DND-41 (cell line): ENCODE measurements around the gene MLIP.
"Not testable (repeated sequence)": the region's sequence is repeated elsewhere in the genome, so short reads cannot be mapped to it uniquely, and the experiment has no call there.

ENCODE experiments used
- ATAC-seq: fragments of 200-7000 bp; cut with Tn5 transposase; 3 replicates; pipeline ENCODE4 v1.9.1; 2021; ENCODE audit warnings: low read depth; ENCODE audit not compliant: insufficient read depth
- DNase-seq: peaks from one replicate; pipeline ENCODE4 v3.0.0-alpha.2; 2020
- H2AFZ ChIP-seq: 2 replicates; pipeline ENCODE4 v1.6.0; 2012; ENCODE audit warnings: low read depth, low read length
- H3K27ac ChIP-seq: 2 replicates; pipeline ENCODE4 v1.5.1; 2012; ENCODE audit warnings: low read length, inconsistent platforms
- H3K27me3 ChIP-seq: fragments of 200-600 bp; sonication (generic); 2 replicates; pipeline ENCODE4 v1.6.0; 2012; ENCODE audit warnings: low read length, mild to moderate bottlenecking, inconsistent platforms; ENCODE audit not compliant: insufficient read depth, poor library complexity
- H3K36me3 ChIP-seq: 2 replicates; pipeline ENCODE4 v1.5.1; 2012; ENCODE audit warnings: low read length, inconsistent platforms; ENCODE audit not compliant: insufficient read depth
- H3K4me1 ChIP-seq: 2 replicates; pipeline ENCODE4 v1.5.1; 2012; ENCODE audit warnings: mild to moderate bottlenecking, low read length; ENCODE audit not compliant: insufficient read depth
- H3K4me2 ChIP-seq: 2 replicates; pipeline ENCODE4 v1.6.0; 2012; ENCODE audit warnings: mild to moderate bottlenecking, moderate library complexity, low read length, inconsistent platforms; ENCODE audit not compliant: insufficient read depth
- H3K4me3 ChIP-seq, 2 experiments: fragments of 200-600 bp in 1 of 2; shearing (Covaris generic) in 1 of 2; 2 replicates each; pipeline ENCODE4 v1.5.1; 2012 to 2016; ENCODE audit warnings: inconsistent platforms in 2 of 2, low read length in 2 of 2, mild to moderate bottlenecking in 2 of 2, low read depth in 1 of 2, moderate library complexity in 1 of 2
- H3K79me2 ChIP-seq: 2 replicates; pipeline ENCODE4 v1.6.0; 2012; ENCODE audit warnings: low read length, inconsistent platforms; ENCODE audit not compliant: insufficient read depth
- H3K9ac ChIP-seq: 2 replicates; pipeline ENCODE4 v1.6.0; 2012; ENCODE audit warnings: low read depth, mild to moderate bottlenecking, inconsistent platforms, low read length, moderate library complexity
- H3K9me3 ChIP-seq: 2 replicates; pipeline ENCODE4 v1.5.1; 2012; ENCODE audit warnings: low read length, moderate library complexity, mild to moderate bottlenecking, inconsistent platforms; ENCODE audit not compliant: insufficient read depth, severe bottlenecking
- H4K20me1 ChIP-seq: 2 replicates; pipeline ENCODE4 v1.6.0; 2012; ENCODE audit warnings: low read length; ENCODE audit not compliant: insufficient read depth
- CTCF ChIP-seq: IDR thresholded peaks from 2 replicates; pipeline ENCODE4 v1.5.1; 2012; ENCODE audit warnings: borderline replicate concordance, low read length, moderate library complexity, mild to moderate bottlenecking; ENCODE audit not compliant: poor library complexity, severe bottlenecking; ENCODE audit errors: extremely low read depth
- EZH2 ChIP-seq: IDR thresholded peaks from 3 replicates; pipeline ENCODE4 v1.6.1; 2012; ENCODE audit warnings: borderline replicate concordance, low read depth, mild to moderate bottlenecking, moderate library complexity, low read length, inconsistent platforms; ENCODE audit not compliant: severe bottlenecking

Gene MLIP

DNA sequence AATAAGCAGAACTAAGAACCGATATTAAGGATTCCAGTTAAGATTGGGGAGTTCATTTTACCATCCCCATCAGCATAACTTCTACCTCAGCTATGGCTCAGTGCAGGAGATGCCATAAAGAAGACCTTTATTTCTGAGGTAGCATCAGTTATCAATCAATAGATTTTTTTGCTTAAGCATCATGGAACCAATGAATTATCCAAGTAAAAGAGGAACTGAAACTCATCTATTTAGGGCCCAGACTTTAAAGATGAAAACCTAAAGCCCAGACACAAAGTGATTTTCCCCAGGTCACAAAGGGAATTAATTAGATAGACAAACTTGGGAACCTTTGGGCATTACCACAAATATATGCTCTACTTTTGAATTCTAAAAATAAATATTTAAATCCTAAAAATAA lies 137.8 kb downstream of the MLIP start:
- H2AFZ ChIP-seq = no peak overlapping the region
- TF ChIP-seq EZH2 (no peak), CTCF (no peak)
- ATAC-seq (no peak), DNase-seq (no peak)
- no peaks in the 10 kb centered on the region for H3K27me3 ChIP-seq
- no peaks in the 10 kb centered on the region for H3K9me3 ChIP-seq
- no peak overlapping the region for H3K9ac ChIP-seq
- H3K27ac ChIP-seq = no peak overlapping the region
- H3K4me3 ChIP-seq = no peak overlapping the region
- H4K20me1 ChIP-seq = no peaks in the 10 kb centered on the region
- no peaks in the 10 kb centered on the region for H3K36me3 ChIP-seq
- H3K79me2 ChIP-seq = no peaks in the 10 kb centered on the region
- no peaks in the 10 kb centered on the region for H3K4me1 ChIP-seq
- H3K4me2 ChIP-seq = no peak overlapping the region

GRCh38 chr6:54249812-54250211 lies 138.6 kb downstream of the MLIP start:
- H3K9me3 ChIP-seq, H3K4me1 ChIP-seq, H3K4me2 ChIP-seq, H3K27me3 ChIP-seq, H4K20me1 ChIP-seq, H2AFZ ChIP-seq, H3K9ac ChIP-seq, H3K36me3 ChIP-seq, DNase-seq, ATAC-seq, H3K79me2 ChIP-seq, H3K4me3 ChIP-seq, H3K27ac ChIP-seq: not testable (repeated sequence)

DNA sequence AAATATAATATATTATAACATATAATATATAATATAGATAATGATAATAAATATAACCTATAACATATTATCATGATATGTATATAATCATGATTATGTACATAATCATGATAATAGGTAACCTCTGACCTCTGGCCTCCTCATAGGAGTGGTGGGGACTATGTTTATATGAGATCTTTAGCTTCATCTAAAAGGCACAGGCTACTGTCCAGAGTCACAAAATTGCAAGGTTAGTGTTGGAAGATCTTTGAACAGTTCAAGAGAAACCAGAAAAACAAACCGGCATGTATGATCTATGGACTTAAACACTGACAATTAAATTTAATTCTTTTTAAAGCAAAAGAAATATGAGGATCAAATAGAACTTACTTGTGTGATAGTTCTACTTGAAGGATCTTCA lies 141.3 kb downstream of the MLIP start:
- H2AFZ ChIP-seq = no peak overlapping the region
- no peak overlapping the region for H3K27ac ChIP-seq
- H3K27me3 ChIP-seq = no peaks in the 10 kb centered on the region
- H3K79me2 ChIP-seq = no peaks in the 10 kb centered on the region
- H3K4me3 ChIP-seq = no peak overlapping the region
- H3K9ac ChIP-seq = no peak overlapping the region
- H3K36me3 ChIP-seq = no peaks in the 10 kb centered on the region
- no peaks in the 10 kb centered on the region for H4K20me1 ChIP-seq
- no peaks in the 10 kb centered on the region for H3K9me3 ChIP-seq
- DNase-seq (no peak), ATAC-seq (no peak)
- no peaks in the 10 kb centered on the region for H3K4me1 ChIP-seq
- TF ChIP-seq CTCF (no peak), EZH2 (no peak)
- no peak overlapping the region for H3K4me2 ChIP-seq

DNA sequence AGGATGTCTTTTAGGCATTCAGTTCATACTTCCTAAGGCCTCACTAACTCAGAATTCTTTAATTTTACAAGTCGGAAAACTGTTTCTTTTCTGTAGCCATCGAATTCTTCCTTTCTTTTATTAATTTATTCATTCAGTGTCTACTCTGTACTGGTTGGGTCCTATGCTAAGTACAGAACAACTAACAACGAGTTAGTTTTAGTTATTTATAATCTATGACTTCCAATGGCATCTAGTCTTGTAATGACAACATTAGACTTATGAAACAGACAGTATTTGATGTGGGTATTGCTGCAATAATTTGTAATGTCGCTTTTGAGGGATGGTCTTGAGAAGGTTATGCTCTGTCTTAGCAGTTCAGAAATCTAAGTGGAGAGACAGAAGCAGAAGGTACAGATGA lies 141.7 kb downstream of the MLIP start:
- H3K27me3 ChIP-seq = no peaks in the 10 kb centered on the region
- H3K36me3 ChIP-seq = no peaks in the 10 kb centered on the region
- ATAC-seq = no peak
- H3K4me1 ChIP-seq = no peaks in the 10 kb centered on the region
- no peaks in the 10 kb centered on the region for H4K20me1 ChIP-seq
- no peak overlapping the region for H2AFZ ChIP-seq
- no peak for DNase-seq
- H3K79me2 ChIP-seq = no peaks in the 10 kb centered on the region
- H3K4me2 ChIP-seq = no peak overlapping the region
- no peak overlapping the region for H3K9ac ChIP-seq
- no peaks in the 10 kb centered on the region for H3K9me3 ChIP-seq
- no peak for TF ChIP-seq EZH2
- TF ChIP-seq CTCF = no peak
- no peak overlapping the region for H3K4me3 ChIP-seq
- no peak overlapping the region for H3K27ac ChIP-seq
